CD4-positive, alpha-beta T cell treated with Interleukin-17A for 1 hour (primary cell): Measurements from ENCODE around the gene MRPS27.

Source experiments
- DNase-seq: peaks from one replicate; pipeline ENCODE4 v3.0.0-alpha.2; 2020

The MRPS27 gene

DNA sequence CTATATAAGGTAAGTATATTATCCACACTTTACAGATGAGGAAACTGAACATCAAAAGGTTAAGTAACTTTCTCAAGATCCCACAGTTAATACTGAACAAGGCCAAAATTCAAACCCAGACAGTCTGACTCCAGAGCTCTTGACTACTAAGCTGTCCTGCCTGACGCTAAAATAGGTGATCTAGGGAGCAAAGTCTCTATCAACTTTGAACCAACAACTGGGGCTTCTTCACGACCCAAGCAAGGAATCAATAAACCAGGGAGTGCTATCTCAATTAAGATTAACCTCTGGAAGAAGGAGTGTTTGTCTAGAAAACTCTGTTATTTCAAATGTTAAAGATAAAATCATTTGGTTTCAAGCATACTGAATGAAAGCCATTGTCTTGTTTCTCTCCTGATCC is 64.4 kb downstream of the MRPS27 start:
- no peak for DNase-seq

- no peak for DNase-seq
These were observed 64.8 kb downstream of the MRPS27 start for GRCh38 chr5:72255237-72255636.

GRCh38 chr5:72252574-72253155 is 67.4 kb downstream of the MRPS27 start:
- DNase-seq: no peak

GRCh38 chr5:72252008-72252407 is 68.0 kb downstream of the MRPS27 start:
- DNase-seq: no peak

GRCh38 chr5:72251386-72251785 is 68.7 kb downstream of the MRPS27 start:
- no peak for DNase-seq

DNA sequence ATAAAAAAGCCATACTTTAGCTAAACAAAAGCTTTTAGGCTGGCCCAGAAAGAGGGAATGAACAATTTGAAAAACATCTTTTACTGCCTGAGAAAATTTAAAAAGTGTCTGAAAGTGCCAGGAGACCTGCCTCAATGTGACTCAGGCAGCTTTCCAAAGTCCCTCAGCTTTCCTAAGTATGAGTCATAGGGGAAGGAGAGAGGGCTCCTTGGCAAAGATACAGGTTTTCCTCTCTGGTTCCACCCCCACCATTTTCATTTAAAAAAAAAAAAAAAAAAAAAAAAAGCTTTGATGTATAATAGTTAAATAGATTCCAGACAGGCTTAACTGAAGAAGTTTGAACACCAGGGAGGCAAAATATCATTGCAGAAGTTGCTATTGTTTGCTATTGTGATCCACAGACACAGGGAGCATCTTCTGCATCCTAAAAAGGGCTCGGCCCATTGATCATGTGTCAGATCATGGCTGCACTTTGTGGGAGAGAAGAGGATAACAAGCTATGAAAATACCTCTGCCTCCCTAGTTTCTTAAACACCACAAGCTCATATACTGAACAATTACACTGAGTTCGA is 71.5 kb downstream of the MRPS27 start:
- no peak for DNase-seq

GRCh38 chr5:72246954-72247442 is 73.0 kb downstream of the MRPS27 start:
- no peak for DNase-seq

DNA sequence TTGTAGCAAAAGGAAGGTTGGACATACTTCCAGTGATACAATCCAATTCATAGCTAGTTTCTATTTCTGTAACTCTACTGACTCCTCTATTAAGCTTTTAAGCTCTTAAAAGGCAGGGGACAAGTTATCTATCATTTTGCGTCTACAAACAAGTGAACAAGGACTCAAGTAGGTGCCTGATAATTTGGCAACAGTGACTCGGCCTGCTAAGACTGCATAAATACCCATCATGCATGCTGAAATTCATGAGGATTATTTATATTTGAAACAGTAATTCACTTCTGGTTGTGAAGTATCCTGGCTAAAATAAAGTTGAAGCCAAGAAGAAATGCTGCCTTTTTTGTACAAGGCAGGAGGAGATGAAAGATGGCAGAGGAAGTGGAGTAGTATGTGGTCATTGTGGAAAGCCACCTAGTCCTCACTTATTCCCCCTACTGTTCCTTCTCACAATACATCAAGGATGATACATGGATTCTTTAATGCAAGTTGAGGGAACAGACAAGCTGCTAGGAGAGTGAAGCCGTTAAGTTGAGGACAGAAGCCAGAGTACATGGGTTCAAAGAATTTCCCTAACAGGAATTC is 74.0 kb downstream of the MRPS27 start:
- no peak for DNase-seq

DNA sequence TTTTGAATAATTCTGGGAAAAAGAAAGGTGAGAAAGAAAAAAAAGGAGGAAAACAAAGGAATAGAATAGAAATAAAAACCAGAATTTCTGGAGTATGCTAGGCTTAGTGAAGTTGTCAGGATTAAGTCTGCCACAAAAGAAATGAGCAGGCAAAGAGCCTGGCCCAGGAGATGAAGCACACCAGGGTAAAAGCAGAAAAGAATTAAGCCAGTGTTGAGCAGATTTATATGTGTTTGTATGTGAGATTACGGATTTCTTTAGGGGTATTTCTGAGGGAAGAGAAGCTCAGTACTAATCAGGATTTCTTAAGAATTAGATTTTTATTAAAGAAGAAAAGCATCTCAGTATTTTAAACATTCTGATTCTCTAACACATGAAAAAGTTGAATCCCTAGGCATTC is 74.5 kb downstream of the MRPS27 start:
- no peak for DNase-seq

DNA sequence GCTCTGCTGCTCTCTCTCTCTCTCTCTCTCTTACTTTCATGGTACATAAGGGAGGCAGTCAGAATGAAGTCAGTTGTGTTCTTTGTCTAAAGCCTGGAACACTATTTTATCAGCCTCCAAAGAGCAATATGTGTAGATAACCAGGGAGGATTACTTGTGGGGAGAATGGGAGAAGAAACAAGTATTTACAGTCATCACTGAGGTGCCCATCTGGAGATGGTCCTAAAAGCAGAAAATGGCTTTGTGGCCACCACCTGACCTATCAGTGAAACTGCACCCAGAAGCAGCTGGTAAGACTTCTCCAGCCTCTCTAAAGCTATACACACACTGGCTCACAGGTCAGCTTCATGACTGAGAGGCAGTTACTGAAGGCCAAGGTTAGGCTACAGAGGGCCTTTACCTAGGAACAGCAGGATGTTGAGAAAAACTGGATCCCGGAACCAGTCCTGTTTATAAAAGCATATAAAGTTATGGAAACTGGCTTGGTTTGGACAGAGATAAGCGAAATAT is 75.1 kb downstream of the MRPS27 start:
- no peak for DNase-seq

DNA sequence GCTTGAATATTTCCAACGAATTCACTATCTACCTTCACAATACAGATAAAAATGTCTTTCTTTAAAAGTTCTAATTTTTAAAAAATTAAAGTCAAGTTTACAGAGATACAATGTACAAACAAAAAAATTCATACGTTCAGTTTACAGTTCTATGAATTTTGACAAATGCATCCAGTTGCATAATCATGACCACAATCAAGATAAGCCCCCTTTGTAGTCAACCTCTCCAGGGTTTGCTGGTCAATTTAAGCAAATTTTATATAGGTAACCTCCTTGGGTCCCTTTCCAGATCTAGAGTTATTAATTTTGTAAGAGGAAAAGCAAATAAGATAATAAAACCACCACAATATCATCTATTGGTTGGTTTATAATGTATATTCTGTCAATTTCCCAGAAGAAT is 76.3 kb downstream of the MRPS27 start:
- no peak for DNase-seq

- DNase-seq: no peak
These were observed 77.1 kb downstream of the MRPS27 start for GRCh38 chr5:72242796-72243475.

GRCh38 chr5:72241346-72242003 is 78.6 kb downstream of the MRPS27 start:
- DNase-seq: no peak

DNA sequence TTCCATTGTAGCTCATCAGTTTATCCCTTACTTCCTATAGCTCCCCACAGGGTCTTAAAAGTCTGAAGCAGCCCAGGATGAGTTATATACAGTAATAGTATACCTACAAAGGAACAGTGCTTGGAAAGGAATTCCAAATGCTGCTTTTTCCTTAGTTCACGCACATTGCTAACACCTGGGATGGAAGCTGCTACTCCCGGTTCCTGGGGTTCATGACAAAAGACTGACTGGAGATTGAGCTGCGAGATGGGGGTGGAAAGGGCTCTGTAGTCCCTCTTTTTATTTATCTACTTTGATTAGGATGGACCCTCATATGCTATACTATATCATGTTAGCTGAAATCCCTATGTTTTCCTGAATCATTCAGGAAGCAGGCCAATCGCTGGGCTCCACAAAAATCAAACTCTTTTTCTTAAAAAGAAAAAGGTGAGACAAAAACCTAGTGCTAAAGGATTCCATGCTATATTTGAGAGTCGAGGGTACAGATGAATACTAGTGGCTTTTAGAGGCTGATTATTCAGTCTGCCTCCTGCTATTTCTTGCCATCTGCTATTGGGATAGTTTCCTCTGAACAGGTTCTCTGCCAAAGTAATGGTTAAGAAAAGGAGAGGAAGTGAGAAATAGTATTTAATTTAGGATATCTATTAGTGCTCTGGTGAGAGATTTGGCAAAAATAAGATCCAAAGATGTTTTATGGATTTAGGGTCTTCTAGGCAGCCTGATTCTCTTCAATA is 81.2 kb downstream of the MRPS27 start:
- DNase-seq: no peak

DNA sequence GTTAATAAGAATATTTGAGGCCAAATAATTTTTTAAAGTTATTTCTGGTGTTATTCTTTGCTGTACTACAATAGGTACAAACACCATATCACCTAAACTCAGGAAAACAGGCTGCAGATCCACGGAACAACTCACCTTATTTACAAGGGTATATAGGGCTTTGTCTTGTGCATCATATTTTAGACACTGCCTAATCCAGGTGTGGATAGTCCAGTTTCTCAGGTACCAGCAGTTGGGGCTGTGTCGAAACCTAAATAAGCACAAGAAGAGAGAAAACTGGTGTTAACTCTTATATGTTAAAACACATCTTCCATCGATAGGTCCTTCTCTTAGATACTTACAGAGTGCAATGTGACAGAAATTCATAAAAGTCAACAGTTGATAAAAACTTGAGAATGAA is 82.2 kb downstream of the MRPS27 start:
- no peak for DNase-seq

DNA sequence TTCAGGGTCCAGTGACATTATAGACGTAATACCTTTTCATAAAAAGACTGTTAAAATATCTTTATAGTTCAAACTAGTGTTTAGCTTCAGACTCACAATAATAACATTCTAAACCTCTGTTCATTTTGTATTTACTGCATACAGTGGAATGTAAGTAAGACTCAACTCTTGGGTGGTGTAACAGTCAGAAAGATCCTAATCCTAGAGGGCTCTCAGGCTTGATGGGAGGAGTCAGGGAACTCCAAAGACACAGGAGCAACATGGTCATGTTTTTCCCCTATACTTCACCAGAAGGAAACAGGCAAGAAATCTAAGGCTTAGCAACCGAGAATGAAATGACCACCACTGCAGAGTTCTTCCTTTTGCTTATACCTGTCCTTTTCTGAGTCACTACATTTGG is 82.6 kb downstream of the MRPS27 start:
- no peak for DNase-seq

DNA sequence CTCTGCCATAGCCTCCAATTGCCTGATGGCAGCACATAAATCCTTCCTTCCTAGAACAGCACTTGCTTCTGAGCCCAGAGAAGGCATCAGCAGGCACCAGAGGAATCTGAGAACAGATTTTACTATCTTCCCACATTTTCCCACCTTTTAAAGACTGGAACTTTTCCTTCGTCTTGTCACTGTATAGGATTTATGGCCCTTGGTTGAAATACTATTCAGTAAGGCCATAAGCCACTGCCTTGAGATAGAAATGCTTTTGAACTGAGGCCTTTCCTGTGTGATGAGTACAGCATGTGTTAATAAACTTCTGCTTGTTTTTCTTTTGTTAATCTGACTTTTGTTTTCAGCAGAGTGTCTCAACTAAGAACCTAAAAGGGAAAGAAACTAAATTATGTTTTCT is 84.3 kb downstream of the MRPS27 start:
- DNase-seq: no peak

- no peak for DNase-seq
These were observed 85.2 kb downstream of the MRPS27 start for GRCh38 chr5:72234868-72235267.

- DNase-seq: peak; percentile 72
These were observed 85.8 kb downstream of the MRPS27 start for GRCh38 chr5:72234265-72234700.

- DNase-seq: no peak
These were observed 86.2 kb downstream of the MRPS27 start for GRCh38 chr5:72233835-72234234.

DNA sequence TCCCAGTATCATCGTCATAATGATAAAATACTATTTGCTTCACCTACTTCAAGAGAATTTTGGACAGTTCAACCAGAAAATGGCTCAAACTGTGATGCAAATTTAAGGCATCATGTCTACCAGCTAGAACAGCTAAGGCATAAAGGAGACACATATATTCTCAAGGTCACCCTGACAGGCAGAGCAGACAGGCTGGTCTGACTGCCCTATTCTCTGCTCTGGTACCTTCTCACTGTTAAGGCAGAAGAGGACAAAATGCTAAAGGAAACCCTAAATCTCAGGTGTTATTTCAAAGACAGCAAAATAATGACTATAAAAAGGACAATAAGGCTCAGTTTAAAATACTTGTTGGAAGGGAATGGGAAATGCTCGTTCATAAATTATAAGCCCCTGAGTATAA is 87.2 kb downstream of the MRPS27 start:
- no peak for DNase-seq

DNA sequence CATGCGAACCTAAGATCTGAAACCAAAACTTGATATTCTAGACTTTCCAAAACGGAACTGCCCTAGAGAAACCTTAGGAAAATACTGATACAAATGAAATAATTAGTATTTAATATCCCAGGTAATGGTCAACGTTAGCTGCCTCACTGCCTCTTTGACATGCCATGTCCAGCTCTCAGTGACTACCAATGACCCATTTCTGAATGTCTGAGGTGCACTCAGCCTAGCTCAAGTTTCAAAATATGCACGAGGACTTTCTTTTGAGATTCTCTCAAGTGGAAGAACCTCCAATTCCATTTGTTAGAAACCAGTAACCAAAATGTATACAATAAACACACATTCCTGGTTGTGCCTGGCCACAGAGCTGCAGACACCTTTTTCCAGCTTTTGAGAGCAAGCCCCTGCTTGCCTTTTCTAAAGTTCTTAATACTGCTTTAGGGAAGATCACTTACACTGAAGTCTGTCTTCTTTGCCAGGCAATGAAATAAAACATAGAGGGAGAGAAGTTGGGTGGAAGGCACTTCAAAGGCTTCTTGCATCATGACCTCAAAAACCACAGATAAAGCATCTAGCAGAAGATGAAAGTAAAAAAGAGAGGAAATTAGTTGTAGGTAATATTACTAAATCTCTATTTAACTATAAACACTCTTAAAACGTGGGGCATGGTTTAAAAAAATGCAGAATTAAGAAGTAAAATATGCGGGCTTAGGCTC is 87.9 kb downstream of the MRPS27 start:
- peak; percentile 61 for DNase-seq
